Measurements from ENCODE around the gene SAMD11. TPM values are rescaled to one million over a fixed set of nuclear protein-coding genes. Genes with fewer than 3 reads are reported as not detected.
A peak's percentile ranks its signal among the peaks of the same experiment; 100 is the strongest.

The SAMD11 gene
- total and polyA plus RNA-seq, 4 donors = 0.51 to 4.1 (median 1.3) TPM

DNA sequence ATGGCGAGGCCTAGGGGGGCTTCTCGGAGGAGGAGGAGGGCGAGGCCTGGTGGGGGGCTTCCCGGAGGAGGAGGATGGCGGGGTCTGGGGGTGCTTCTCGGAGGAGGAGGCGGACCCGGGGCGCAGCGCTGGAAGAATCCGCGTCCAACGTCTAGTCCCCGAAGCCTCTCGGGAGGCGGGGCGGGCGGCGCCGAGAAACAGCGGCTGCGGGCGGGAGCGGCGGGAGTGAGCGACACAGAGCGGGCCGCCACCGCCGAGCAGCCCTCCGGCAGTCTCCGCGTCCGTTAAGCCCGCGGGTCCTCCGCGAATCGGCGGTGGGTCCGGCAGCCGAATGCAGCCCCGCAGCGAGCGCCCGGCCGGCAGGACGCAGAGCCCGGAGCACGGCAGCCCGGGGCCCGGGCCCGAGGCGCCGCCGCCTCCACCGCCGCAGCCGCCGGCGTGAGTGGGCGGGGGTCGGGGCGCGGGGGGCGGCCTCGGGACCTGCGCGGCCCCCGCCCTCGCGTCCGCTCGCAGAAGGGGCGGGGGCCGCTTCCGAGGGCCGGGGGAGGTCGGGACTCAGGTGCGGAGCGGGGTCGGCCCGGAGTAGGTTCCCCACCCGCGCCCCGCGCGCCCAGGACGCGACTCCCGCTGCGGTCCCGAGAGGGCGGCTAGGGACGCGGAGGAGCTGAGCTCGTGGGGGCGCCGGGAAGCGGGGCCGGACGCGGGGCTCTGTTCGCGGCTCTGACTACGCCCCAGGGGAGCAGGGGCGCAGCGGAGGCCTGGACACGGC is 36.8 kb downstream of the SAMD11 start, which contains the start of gene KLHL17:
Gene KLHL17, plus strand, starts transcription at position 222 of the 769 bp plus-strand sequence. Its CDS starts 110 bp downstream, at position 332.
- Histone ChIP-seq H3K27ac (ENCODE audit: low read depth in 1 of 2, low read length in 2 of 2) (no peak within 1 kb of the TSS), H3K36me3 (ENCODE audit: control insufficient read depth in 4 of 4, insufficient read depth in 3 of 4, low read depth in 1 of 4, low read length in 3 of 4) (peaks cover 7 to 11% (median 10%) of the 10 kb centered on the region in 4 donors), H3K4me3 (ENCODE audit: low read depth in 1 of 3, low read length in 3 of 3) (peak within 1 kb of the TSS in 2 of 3 donors; percentile 51 to 94), H3K9me3 (ENCODE audit: control insufficient read depth in 4 of 4, low read length in 3 of 4) (no peaks in the 10 kb centered on the region), H3K9ac (ENCODE audit: low read depth in 1 of 2, low read length in 2 of 2) (no peak within 1 kb of the TSS), H3K4me1 (ENCODE audit: control insufficient read depth in 4 of 4, insufficient read depth in 4 of 4, low read length in 3 of 4) (peaks cover 13 to 33% (median 20%) of the 10 kb centered on the region in 4 donors), H3K27me3 (ENCODE audit: control insufficient read depth in 4 of 4, insufficient read depth in 4 of 4, low read length in 3 of 4) (no peaks in the 10 kb centered on the region)
- peak; percentile 85 for DNase-seq (ENCODE audit: low spot score)
- TF ChIP-seq YY1 (IDR thresholded peaks at IDR 0.05) (no peak), SP1 (IDR thresholded peaks at IDR 0.05) (no peak), GABPA (IDR thresholded peaks at IDR 0.05 in 1 of 2, conservative IDR thresholded peaks at IDR 0.05 in 1 of 2) (peak in 1 of 2 donors; percentile 27), TAF1 (conservative IDR thresholded peaks at IDR 0.05) (no peak)
- TF ChIP-seq, protein P1, sequence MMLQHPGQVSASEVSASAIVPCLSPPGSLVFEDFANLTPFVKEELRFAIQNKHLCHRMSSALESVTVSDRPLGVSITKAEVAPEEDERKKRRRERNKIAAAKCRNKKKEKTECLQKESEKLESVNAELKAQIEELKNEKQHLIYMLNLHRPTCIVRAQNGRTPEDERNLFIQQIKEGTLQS (IDR thresholded peaks at IDR 0.05) = no peak
- TF ChIP-seq, protein P2, sequence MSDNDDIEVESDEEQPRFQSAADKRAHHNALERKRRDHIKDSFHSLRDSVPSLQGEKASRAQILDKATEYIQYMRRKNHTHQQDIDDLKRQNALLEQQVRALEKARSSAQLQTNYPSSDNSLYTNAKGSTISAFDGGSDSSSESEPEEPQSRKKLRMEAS (IDR thresholded peaks at IDR 0.05) = no peak
- TF ChIP-seq, protein P3, sequence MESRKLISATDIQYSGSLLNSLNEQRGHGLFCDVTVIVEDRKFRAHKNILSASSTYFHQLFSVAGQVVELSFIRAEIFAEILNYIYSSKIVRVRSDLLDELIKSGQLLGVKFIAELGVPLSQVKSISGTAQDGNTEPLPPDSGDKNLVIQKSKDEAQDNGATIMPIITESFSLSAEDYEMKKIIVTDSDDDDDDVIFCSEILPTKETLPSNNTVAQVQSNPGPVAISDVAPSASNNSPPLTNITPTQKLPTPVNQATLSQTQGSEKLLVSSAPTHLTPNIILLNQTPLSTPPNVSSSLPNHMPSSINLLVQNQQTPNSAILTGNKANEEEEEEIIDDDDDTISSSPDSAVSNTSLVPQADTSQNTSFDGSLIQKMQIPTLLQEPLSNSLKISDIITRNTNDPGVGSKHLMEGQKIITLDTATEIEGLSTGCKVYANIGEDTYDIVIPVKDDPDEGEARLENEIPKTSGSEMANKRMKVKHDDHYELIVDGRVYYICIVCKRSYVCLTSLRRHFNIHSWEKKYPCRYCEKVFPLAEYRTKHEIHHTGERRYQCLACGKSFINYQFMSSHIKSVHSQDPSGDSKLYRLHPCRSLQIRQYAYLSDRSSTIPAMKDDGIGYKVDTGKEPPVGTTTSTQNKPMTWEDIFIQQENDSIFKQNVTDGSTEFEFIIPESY (IDR thresholded peaks at IDR 0.05) = no peak
- 1% methylated on average over 109 of the region's 109 CpGs for WGBS

GRCh38 chr1:961132-961669 is 37.5 kb downstream of the SAMD11 start:
- Histone ChIP-seq H3K36me3 (ENCODE audit: control insufficient read depth in 4 of 4, insufficient read depth in 3 of 4, low read depth in 1 of 4, low read length in 3 of 4) (peaks cover under 1 to 6% (median 4%) of the 10 kb centered on the region in 4 donors), H3K4me3 (ENCODE audit: low read depth in 1 of 3, low read length in 3 of 3) (peak overlapping the region in 1 of 3 donors; percentile 94), H3K27ac (ENCODE audit: low read depth in 1 of 2, low read length in 2 of 2) (no peak overlapping the region), H3K9me3 (ENCODE audit: control insufficient read depth in 4 of 4, low read length in 3 of 4) (no peaks in the 10 kb centered on the region), H3K27me3 (ENCODE audit: control insufficient read depth in 4 of 4, insufficient read depth in 4 of 4, low read length in 3 of 4) (no peaks in the 10 kb centered on the region), H3K4me1 (ENCODE audit: control insufficient read depth in 4 of 4, insufficient read depth in 4 of 4, low read length in 3 of 4) (peaks cover 15 to 37% (median 21%) of the 10 kb centered on the region in 4 donors), H3K9ac (ENCODE audit: low read depth in 1 of 2, low read length in 2 of 2) (no peak overlapping the region)
- no peak for TF ChIP-seq RAD21 (IDR thresholded peaks at IDR 0.05)
- no peak for TF ChIP-seq HNF4A (conservative IDR thresholded peaks at IDR 0.05)
- no peak for TF ChIP-seq REST (IDR thresholded peaks at IDR 0.05)
- no peak for TF ChIP-seq RXRA (IDR thresholded peaks at IDR 0.05)
- no peak for TF ChIP-seq EGR1 (IDR thresholded peaks at IDR 0.05; ENCODE audit: low read depth in 2 of 2)
- TF ChIP-seq YY1 (IDR thresholded peaks at IDR 0.05) = no peak
- no peak for TF ChIP-seq NR2F2 (IDR thresholded peaks at IDR 0.05)
- TF ChIP-seq HNF4G (IDR thresholded peaks at IDR 0.05) = no peak
- no peak for TF ChIP-seq FOXA2 (IDR thresholded peaks at IDR 0.05)
- no peak for TF ChIP-seq GABPA (IDR thresholded peaks at IDR 0.05 in 1 of 2, conservative IDR thresholded peaks at IDR 0.05 in 1 of 2)
- no peak for TF ChIP-seq SP1 (IDR thresholded peaks at IDR 0.05)
- no peak for TF ChIP-seq CTCF (IDR thresholded peaks at IDR 0.05; ENCODE audit: low read depth, low read length, missing input control)
- no peak for TF ChIP-seq JUND (IDR thresholded peaks at IDR 0.05)
- no peak for TF ChIP-seq TAF1 (conservative IDR thresholded peaks at IDR 0.05)
- TF ChIP-seq, protein P1 (IDR thresholded peaks at IDR 0.05) = no peak
- DNase-seq (ENCODE audit: low spot score) = no peak
- WGBS = 45% methylated on average over 56 of the region's 56 CpGs
